Colonic mucosa (tissue), 4 donors: ENCODE data around the gene HBB. TPM values are rescaled to one million over a fixed set of nuclear protein-coding genes. Genes with fewer than 3 reads are reported as not detected.

Experiments used
- DNase-seq: peaks from one replicate; pipeline ENCODE4 v3.0.0-alpha.2; 2020
- H3K27ac ChIP-seq: fragments of 200-600 bp; one replicate; pipeline ENCODE4 v1.8.0; 2021
- H3K27me3 ChIP-seq: fragments of 200-600 bp; one replicate; pipeline ENCODE4 v1.8.0; 2021
- H3K36me3 ChIP-seq: fragments of 200-600 bp; one replicate; pipeline ENCODE4 v1.8.0; 2021
- H3K4me1 ChIP-seq: fragments of 200-600 bp; one replicate; pipeline ENCODE4 v1.8.0; 2021; ENCODE audit warnings: mild to moderate bottlenecking
- H3K4me3 ChIP-seq: fragments of 200-600 bp; one replicate; pipeline ENCODE4 v1.8.0; 2021
- H3K9ac ChIP-seq, 2 donors: one replicate each; pipeline ENCODE4 v1.7.0; 2013; ENCODE audit warnings: control low read depth in 2 of 2, low read depth in 2 of 2, low read length in 2 of 2
- H3K9me3 ChIP-seq: fragments of 200-600 bp; one replicate; pipeline ENCODE4 v1.8.0; 2021
- CTCF ChIP-seq: fragments of 200-600 bp; IDR thresholded peaks from one replicate; pipeline ENCODE4 v1.8.0; 2022; ENCODE audit warnings: antibody characterized with exemption, mild to moderate bottlenecking
- intact Hi-C: fragments of 100-400 bp; cut with DNase I; formaldehyde crosslinking; loops from one replicate; pipeline ENCODE4 v1.14.1; 2022
- total RNA-seq, 2 donors: library from RNA; stranded (reverse); fragmentation: NEBNext Ultra II Directional in 1 of 2; extraction: Animal tissue kit (Norgen Biotek cat#: 25700) in 1 of 2; gene quantifications; one replicate each; pipeline ENCODE4 v1.2.1, GENCODE V29; 2021
- donor health status: healthy.
- donor health status: DM: no; HTN: no; CAD: no.
- donor health status: DM: no; HTN: no; CAD: no.

HBB gene
- total RNA-seq, 2 donors from 2014 or later: 3.0 to 113 TPM

DNA sequence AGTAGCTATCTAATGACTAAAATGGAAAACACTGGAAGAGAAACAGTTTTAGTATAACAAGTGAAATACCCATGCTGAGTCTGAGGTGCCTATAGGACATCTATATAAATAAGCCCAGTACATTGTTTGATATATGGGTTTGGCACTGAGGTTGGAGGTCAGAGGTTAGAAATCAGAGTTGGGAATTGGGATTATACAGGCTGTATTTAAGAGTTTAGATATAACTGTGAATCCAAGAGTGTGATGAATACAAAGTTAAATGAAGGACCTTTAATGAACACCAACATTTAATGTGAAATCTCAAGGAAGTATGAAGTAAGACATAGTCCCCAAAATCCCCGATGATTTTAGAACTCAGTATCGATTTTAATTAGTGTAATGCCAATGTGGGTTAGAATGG lies 10.5 kb upstream of the HBB start:
- no peak for TF ChIP-seq CTCF
- no peak overlapping the region for H3K4me3 ChIP-seq
- H3K4me1 ChIP-seq: no peaks in the 10 kb centered on the region
- no peak overlapping the region for H3K9ac ChIP-seq
- no peaks in the 10 kb centered on the region for H3K27me3 ChIP-seq
- intact Hi-C loops: no loop called here
- H3K27ac ChIP-seq: no peak overlapping the region
- H3K9me3 ChIP-seq: no peaks in the 10 kb centered on the region
- H3K36me3 ChIP-seq: no peaks in the 10 kb centered on the region
- no peak for DNase-seq

- no peak overlapping the region for H3K9ac ChIP-seq
- H3K4me1 ChIP-seq: no peaks in the 10 kb centered on the region
- H3K27me3 ChIP-seq: no peaks in the 10 kb centered on the region
- intact Hi-C loops: no loop called here
- DNase-seq: no peak
- H3K4me3 ChIP-seq: no peak overlapping the region
- no peaks in the 10 kb centered on the region for H3K36me3 ChIP-seq
- TF ChIP-seq CTCF: no peak
- no peak overlapping the region for H3K27ac ChIP-seq
- H3K9me3 ChIP-seq: no peaks in the 10 kb centered on the region
Measured at GRCh38 chr11:5235364-5236095, 8.7 kb upstream of the HBB start.

GRCh38 chr11:5234381-5234834 lies 7.5 kb upstream of the HBB start, which contains the start of gene HBD:
Gene HBD (minus strand): TSS chr11:5234483. CDS start chr11:5234433, 50 bp downstream.
- Histone ChIP-seq H3K36me3 (no peaks in the 10 kb centered on the region), H3K9me3 (no peaks in the 10 kb centered on the region), H3K9ac (no peak within 1 kb of the TSS), H3K4me1 (no peaks in the 10 kb centered on the region), H3K4me3 (no peak within 1 kb of the TSS), H3K27ac (no peak within 1 kb of the TSS), H3K27me3 (no peaks in the 10 kb centered on the region)
- intact Hi-C loops: no loop called here
- TF ChIP-seq CTCF: no peak
- DNase-seq: no peak

GRCh38 chr11:5233307-5233706 lies 6.4 kb upstream of the HBB start:
- Histone ChIP-seq H3K36me3 (no peaks in the 10 kb centered on the region), H3K4me1 (no peaks in the 10 kb centered on the region), H3K4me3 (no peak overlapping the region), H3K27me3 (no peaks in the 10 kb centered on the region), H3K9ac (no peak overlapping the region), H3K9me3 (no peaks in the 10 kb centered on the region), H3K27ac (no peak overlapping the region)
- intact Hi-C loops: no loop called here
- no peak for TF ChIP-seq CTCF
- DNase-seq: no peak

GRCh38 chr11:5232821-5233220 lies 6.0 kb upstream of the HBB start:
- Histone ChIP-seq H3K9me3 (no peaks in the 10 kb centered on the region), H3K27ac (no peak overlapping the region), H3K4me3 (no peak overlapping the region), H3K9ac (no peak overlapping the region), H3K36me3 (no peaks in the 10 kb centered on the region), H3K27me3 (no peaks in the 10 kb centered on the region), H3K4me1 (no peaks in the 10 kb centered on the region)
- TF ChIP-seq CTCF: no peak
- no peak for DNase-seq
- intact Hi-C loops: no loop called here
